Thymus (tissue), 14 donors: ENCODE measurements around the gene SPAAR. TPM values are rescaled to one million over a fixed set of nuclear protein-coding genes. Genes with fewer than 3 reads are reported as not detected.

Experiments
- DNase-seq, 9 donors: peaks; one replicate each; pipeline ENCODE4 v3.0.0-alpha.2; 2013; ENCODE audit warnings: low spot score in 9 of 9, low read depth in 6 of 9, missing footprints in 1 of 9
- H3K27ac ChIP-seq, 2 donors: one replicate each; pipeline ENCODE4 v1.5.1; 2013; ENCODE audit warnings: control low read depth in 1 of 2, low read depth in 1 of 2, low read length in 1 of 2, mild to moderate bottlenecking in 1 of 2, moderate library complexity in 1 of 2
- H3K27me3 ChIP-seq, 2 donors: one replicate each; pipeline ENCODE4 v1.5.1; 2013; ENCODE audit warnings: low read length in 1 of 2; ENCODE audit not compliant: control insufficient read depth in 2 of 2, insufficient read depth in 1 of 2
- H3K36me3 ChIP-seq, 2 donors: one replicate each; pipeline ENCODE4 v1.5.1; 2013; ENCODE audit warnings: low read length in 1 of 2, mild to moderate bottlenecking in 1 of 2, moderate library complexity in 1 of 2; ENCODE audit not compliant: control insufficient read depth in 2 of 2, insufficient read depth in 2 of 2
- H3K4me1 ChIP-seq, 2 donors: one replicate each; pipeline ENCODE4 v1.5.1; 2013; ENCODE audit warnings: low read length in 2 of 2; ENCODE audit not compliant: control insufficient read depth in 2 of 2, insufficient read depth in 2 of 2
- H3K4me3 ChIP-seq, 2 donors: one replicate each; pipeline ENCODE4 v1.5.1; 2013; ENCODE audit warnings: low read length in 2 of 2, control low read depth in 1 of 2, mild to moderate bottlenecking in 1 of 2
- H3K9me3 ChIP-seq, 2 donors: one replicate each; pipeline ENCODE4 v1.5.1; 2013; ENCODE audit warnings: low read length in 1 of 2, mild to moderate bottlenecking in 1 of 2; ENCODE audit not compliant: control insufficient read depth in 2 of 2, insufficient read depth in 1 of 2
- WGBS: extraction: QIAGEN DNeasy Blood & Tissue Kit; methylation state at CpG from one replicate; pipeline ENCODE4 v1.1.7; 2013; 5-methylcytosine and 5-hydroxymethylcytosine counted together
- long read RNA-seq, 10 donors: transcript quantifications; one replicate each; lab custom pipeline, GENCODE V29; 2026
- polyA plus RNA-seq: library from polyadenylated mRNA; stranded (reverse); fragments of 200-250 nt; gene quantifications from one replicate; pipeline ENCODE4 v1.2.3, GENCODE V29; 2013
- total RNA-seq: library from RNA; stranded (reverse); fragments of 120-200 nt; gene quantifications from one replicate; pipeline ENCODE4 v1.2.4, GENCODE V29; 2013
- donor health status: healthy.

The SPAAR gene
- total RNA-seq (0.09 TPM), polyA plus RNA-seq (1.2 TPM)
- long read RNA-seq, donor 1 = 0 reads
- long read RNA-seq, donor 2 = 0 reads
- long read RNA-seq, donor 3, partial matches to known transcripts = 0 of 2 reads
- long read RNA-seq, donor 3, other reads (novel, unspliced or antisense) = 0 of 2 reads
- long read RNA-seq, donor 4, partial matches to known transcripts = 516 of 516 reads
- long read RNA-seq, donor 4, other reads (novel, unspliced or antisense) = 0 of 516 reads
- long read RNA-seq, donor 5, partial matches to known transcripts = 0 of 1 reads
- long read RNA-seq, donor 5, other reads (novel, unspliced or antisense) = 0 of 1 reads
- long read RNA-seq, donor 6, partial matches to known transcripts = 0 of 1 reads
- long read RNA-seq, donor 6, other reads (novel, unspliced or antisense) = 0 of 1 reads
- long read RNA-seq, donor 7 = 0 reads
- long read RNA-seq, donor 8 = 0 reads
- long read RNA-seq, donor 9 = 0 reads
- long read RNA-seq, donor 10 = 0 reads

- WGBS = 89% methylated on average over 11 of the region's 11 CpGs
- DNase-seq = no peak
- Histone ChIP-seq H3K27ac (peak within 1 kb of the TSS; percentile 47 to 57), H3K36me3 (no peaks in the 10 kb centered on the region), H3K4me3 (no peak within 1 kb of the TSS), H3K9me3 (no peaks in the 10 kb centered on the region), H3K4me1 (peaks cover 12 to 69% of the 10 kb centered on the region in 2 donors), H3K27me3 (no peaks in the 10 kb centered on the region)
Measured at GRCh38 chr9:35909274-35909673, at the start of gene SPAAR. SPAAR (plus strand) TSS chr9:35909490; CDS start chr9:35910464, 974 bp downstream.

- H3K27ac ChIP-seq = no peak overlapping the region
- 74% methylated on average over 3 of the region's 3 CpGs for WGBS
- no peak overlapping the region for H3K4me3 ChIP-seq
- no peaks in the 10 kb centered on the region for H3K36me3 ChIP-seq
- DNase-seq = no peak
- H3K27me3 ChIP-seq = peaks cover 0 to 23% of the 10 kb centered on the region in 2 donors
- H3K9me3 ChIP-seq = no peaks in the 10 kb centered on the region
- H3K4me1 ChIP-seq = no peaks in the 10 kb centered on the region
Measured at GRCh38 chr9:35859990-35860339, 49.3 kb upstream of the SPAAR start.

- Histone ChIP-seq H3K36me3 (no peaks in the 10 kb centered on the region), H3K4me3 (no peak overlapping the region), H3K27ac (no peak overlapping the region), H3K4me1 (no peaks in the 10 kb centered on the region), H3K9me3 (no peaks in the 10 kb centered on the region), H3K27me3 (peaks cover 0 to 23% of the 10 kb centered on the region in 2 donors)
- WGBS = 84% methylated on average over 12 of the region's 12 CpGs
- DNase-seq = no peak
Measured at GRCh38 chr9:35861161-35861897, 48.0 kb upstream of the SPAAR start.

DNA sequence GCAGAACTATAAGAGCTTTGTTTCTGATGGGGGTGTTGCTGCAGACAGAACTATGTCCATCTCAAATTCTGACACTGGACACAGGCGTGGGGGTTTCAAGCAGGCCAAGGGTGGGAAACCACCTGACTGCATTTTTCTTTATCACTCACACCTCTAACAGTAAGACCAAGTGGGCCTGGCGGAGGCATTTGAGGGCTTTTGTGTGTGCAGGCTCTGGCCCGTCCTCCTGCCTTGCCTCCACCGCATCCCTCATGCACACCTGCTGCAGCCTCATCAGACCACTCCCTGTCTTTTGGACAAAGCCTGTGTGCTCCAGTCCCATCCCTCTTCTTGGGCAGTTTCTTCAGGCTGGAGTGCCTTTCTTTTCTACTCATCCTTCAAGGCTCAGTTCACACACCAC lies 47.0 kb upstream of the SPAAR start:
- no peaks in the 10 kb centered on the region for H3K36me3 ChIP-seq
- H3K4me1 ChIP-seq = no peaks in the 10 kb centered on the region
- H3K27me3 ChIP-seq = peaks cover 0 to 23% of the 10 kb centered on the region in 2 donors
- no peak for DNase-seq
- 96% methylated on average over 4 of the region's 4 CpGs for WGBS
- H3K27ac ChIP-seq = no peak overlapping the region
- H3K9me3 ChIP-seq = no peaks in the 10 kb centered on the region
- H3K4me3 ChIP-seq = no peak overlapping the region

- Histone ChIP-seq H3K27me3 (peaks cover 0 to 23% of the 10 kb centered on the region in 2 donors), H3K4me3 (no peak overlapping the region), H3K36me3 (no peaks in the 10 kb centered on the region), H3K9me3 (no peaks in the 10 kb centered on the region), H3K4me1 (no peaks in the 10 kb centered on the region), H3K27ac (no peak overlapping the region)
- WGBS = 88% methylated on average over 8 of the region's 8 CpGs
- DNase-seq = no peak
Measured at GRCh38 chr9:35863583-35863982, 45.7 kb upstream of the SPAAR start.

DNA sequence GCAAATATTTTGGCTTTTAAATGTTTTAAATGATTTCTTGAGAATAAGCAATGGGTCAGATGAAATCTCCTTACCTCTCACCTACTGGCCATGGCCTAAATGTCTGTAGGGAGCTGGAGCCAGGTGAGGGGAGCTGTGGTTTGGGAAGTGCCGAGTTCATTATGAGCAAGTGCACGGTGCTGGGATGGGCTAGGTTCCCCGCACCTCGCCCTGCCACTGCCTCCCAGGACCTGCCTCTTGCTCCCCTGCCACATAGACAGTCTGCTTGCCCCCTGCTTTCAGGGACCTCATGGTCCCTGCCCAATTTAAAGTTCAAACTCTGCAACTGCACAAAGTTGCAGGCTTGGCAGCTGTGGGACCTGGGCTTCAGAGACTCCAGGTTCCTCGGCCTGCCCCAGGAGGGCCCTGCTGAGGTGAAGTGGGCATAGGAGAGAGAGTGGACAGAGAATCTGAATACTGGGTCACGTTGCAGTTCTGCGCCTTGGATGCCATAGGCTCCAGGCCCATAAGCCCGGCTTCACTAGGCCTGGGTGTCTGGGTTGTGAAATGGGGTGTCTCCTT lies 44.5 kb upstream of the SPAAR start:
- Histone ChIP-seq H3K4me3 (no peak overlapping the region), H3K36me3 (no peaks in the 10 kb centered on the region), H3K27ac (no peak overlapping the region), H3K9me3 (no peaks in the 10 kb centered on the region), H3K4me1 (no peaks in the 10 kb centered on the region), H3K27me3 (peaks cover 0 to 16% of the 10 kb centered on the region in 2 donors)
- 98% methylated on average over 8 of the region's 8 CpGs for WGBS
- no peak for DNase-seq

GRCh38 chr9:35867538-35867937 lies 41.8 kb upstream of the SPAAR start:
- H3K4me3 ChIP-seq = no peak overlapping the region
- no peak overlapping the region for H3K27ac ChIP-seq
- H3K27me3 ChIP-seq = peaks cover 0 to 6% of the 10 kb centered on the region in 2 donors
- no peaks in the 10 kb centered on the region for H3K4me1 ChIP-seq
- WGBS = 94% methylated on average over 4 of the region's 4 CpGs
- no peaks in the 10 kb centered on the region for H3K9me3 ChIP-seq
- no peak for DNase-seq
- H3K36me3 ChIP-seq = no peaks in the 10 kb centered on the region

GRCh38 chr9:35868933-35869332 lies 40.4 kb upstream of the SPAAR start:
- no peaks in the 10 kb centered on the region for H3K36me3 ChIP-seq
- peaks cover 0 to 3% of the 10 kb centered on the region in 2 donors for H3K27me3 ChIP-seq
- no peaks in the 10 kb centered on the region for H3K9me3 ChIP-seq
- no peak for DNase-seq
- no peak overlapping the region for H3K27ac ChIP-seq
- H3K4me3 ChIP-seq = no peak overlapping the region
- WGBS = 92% methylated on average over 2 of the region's 2 CpGs
- no peaks in the 10 kb centered on the region for H3K4me1 ChIP-seq
